GM12878 (cell line): ENCODE results near the gene ABHD17C.

Experiments used
- ATF2 ChIP-seq: IDR thresholded peaks from 2 replicates; pipeline ENCODE4 v1.6.1; 2012; ENCODE audit warnings: low read length, inconsistent platforms
- CHD2 ChIP-seq: IDR thresholded peaks from 2 replicates; pipeline ENCODE4 v1.6.1; 2011; ENCODE audit warnings: low read depth, low read length, improper control_type of control experiment, borderline replicate concordance
- MYC ChIP-seq: IDR thresholded peaks from 2 replicates; pipeline ENCODE4 v1.6.1; 2011; ENCODE audit warnings: mild to moderate bottlenecking, low read length, moderate library complexity, inconsistent platforms; ENCODE audit not compliant: insufficient read depth, insufficient replicate concordance, insufficient read length, severe bottlenecking
- SIN3A ChIP-seq: IDR thresholded peaks from 2 replicates; pipeline ENCODE4 v1.6.1; 2012; ENCODE audit warnings: low read depth, low read length, improper control_type of control experiment
- SUPT20H ChIP-seq: IDR thresholded peaks from 2 replicates; pipeline ENCODE4 v1.6.1; 2011; ENCODE audit warnings: low read depth, mild to moderate bottlenecking, low read length, moderate library complexity, borderline replicate concordance; ENCODE audit not compliant: control insufficient read depth
- SUZ12 ChIP-seq: fragments of 200-600 bp; sonication (generic); IDR thresholded peaks from one replicate; pipeline ENCODE4 v1.6.1; 2018; ENCODE audit warnings: antibody characterized with exemption, mild to moderate bottlenecking; ENCODE audit not compliant: unreplicated experiment

- TF ChIP-seq SIN3A (no peak), MYC (no peak), ATF2 (no peak), CHD2 (no peak), SUPT20H (no peak), SUZ12 (no peak)
Observed at GRCh38 chr15:80744415-80744814, 49.3 kb downstream of the ABHD17C start.
